Activated CD8-positive, alpha-beta memory T cell treated with anti-CD3 and anti-CD28 coated beads, Interleukin-2, amount 50 U/mL, for 24 hours (primary cell): ENCODE results near the gene JAG2.
"Not testable (repeated sequence)": the region's sequence is repeated elsewhere in the genome, so short reads cannot be mapped to it uniquely, and the experiment has no call there.

Experiments used
- DNase-seq: peaks from one replicate; pipeline ENCODE4 v3.0.0-alpha.2; 2020; ENCODE audit errors: extremely low read depth

The JAG2 gene

DNA sequence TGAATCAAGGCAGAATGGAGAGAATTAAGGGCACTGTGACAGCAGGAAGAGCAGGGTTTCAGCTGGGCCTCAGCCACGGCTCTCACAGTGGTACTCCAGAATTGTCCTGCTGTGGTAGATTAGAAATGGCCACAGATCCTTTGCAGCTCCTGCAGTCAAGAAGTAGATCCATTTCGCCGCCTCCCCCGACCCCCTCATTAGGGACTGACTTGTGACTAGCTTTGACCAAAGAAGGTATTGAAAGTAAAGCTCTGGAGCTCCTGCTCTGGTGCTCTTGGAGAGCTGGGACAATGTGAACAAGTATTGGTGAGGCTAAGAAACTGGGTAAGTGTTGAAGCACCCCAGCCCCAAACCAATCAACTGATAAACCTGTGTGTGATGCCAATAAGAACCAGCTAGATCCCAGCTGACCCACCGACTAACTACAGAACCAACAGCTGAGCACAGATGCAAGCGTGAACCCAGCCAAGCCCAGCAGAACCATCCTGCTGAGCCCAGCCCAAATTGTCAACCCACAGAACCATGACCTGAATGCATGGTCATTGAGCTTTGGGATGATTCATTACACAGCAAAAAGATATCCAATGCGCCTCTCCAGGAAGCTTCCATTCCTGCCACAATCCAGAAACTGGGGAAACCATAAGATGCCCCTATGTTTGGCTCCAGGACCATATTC is 50.7 kb downstream of the JAG2 start:
- DNase-seq, result no peak

DNA sequence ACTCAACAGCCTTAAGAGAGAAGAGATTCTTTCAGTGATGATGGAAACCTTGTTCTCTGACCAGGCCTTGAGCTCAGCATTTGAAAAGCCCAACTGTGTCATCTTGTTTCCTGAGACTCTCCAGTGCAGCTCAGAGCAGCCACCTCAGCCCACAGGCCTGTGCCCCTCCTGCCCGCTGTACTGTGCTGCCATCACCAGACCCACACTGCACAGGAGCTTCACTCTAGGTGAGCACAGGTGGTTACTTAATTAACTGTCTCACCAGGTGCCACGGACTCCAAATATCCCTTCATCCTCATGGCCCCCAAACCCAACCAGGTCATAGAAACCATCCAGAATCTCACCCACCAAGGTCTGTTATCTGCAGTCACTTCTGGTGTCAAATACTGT is 51.3 kb downstream of the JAG2 start:
- DNase-seq, result no peak

DNA sequence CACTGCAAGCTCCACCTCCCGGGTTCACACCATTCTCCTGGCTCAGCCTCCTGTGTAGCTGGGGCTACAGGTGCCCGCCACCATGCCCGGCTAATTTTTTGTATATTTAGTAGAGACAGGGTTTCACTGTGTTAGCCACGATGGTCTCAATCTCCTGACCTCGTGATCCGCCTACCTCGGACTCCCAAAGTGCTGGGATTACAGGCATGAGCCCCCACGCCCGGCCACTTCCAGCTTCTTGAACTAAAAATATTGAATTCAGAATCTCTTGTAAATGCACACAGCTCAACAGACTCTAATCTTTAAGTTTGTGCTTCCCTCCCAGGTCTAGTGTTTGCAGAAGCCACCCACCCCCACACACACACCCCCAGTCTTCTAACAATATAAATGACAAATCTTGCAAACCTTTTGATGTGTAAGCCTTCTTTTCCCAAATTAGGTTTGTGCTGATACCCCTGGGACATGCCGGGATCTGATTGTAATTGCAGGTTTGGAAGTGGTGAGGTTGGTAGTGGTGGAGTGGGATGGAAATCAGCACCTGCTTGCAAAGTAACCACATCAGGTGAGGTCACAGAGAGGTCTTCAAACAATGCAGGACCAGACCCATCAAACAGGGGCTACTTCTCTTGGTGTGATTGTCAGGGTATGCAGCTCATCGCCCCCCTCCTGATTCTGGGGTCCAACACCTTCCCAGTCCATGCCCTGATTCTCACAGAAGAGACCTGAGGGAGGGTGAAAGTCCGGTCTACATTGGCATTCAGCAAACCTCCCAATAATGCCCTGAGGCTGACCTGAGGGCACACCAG is 51.9 kb downstream of the JAG2 start:
- no peak for DNase-seq

DNA sequence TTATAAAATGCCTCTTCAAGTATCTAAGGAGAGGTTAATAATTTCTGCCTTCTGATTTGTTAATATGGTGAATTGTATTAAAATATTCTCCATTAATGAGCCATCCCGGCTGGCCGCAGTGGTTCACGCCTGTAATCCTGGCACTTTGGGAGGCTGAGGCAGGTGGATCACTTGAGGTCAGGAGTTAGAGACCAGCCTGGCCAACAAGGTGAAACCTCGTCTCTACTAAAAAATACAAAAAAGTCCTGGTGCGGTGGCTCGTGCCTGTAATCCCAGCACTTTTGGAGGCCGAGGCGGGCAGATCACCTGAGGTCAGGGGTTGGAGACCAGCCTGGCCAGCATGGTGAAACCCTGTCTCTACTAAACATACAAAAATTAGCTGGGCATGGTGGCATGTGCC is 59.3 kb downstream of the JAG2 start:
- not testable (repeated sequence) for DNase-seq

DNA sequence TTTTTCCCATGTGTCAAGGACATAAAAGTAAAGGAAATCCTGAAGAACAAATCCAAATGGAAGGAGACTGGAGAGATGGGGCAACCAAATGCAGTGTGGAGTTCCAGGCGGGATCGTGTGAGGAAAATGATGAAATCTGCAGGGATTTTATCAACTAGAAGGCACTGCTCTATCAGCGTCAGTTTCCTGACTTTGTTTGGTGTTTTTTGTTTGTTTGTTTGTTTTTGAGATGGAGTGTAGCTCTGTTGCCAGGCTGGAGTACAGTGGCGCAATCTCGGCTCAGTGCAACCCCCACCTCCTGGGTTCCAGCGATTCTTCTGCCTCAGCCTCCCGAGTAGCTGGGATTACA is 60.1 kb downstream of the JAG2 start:
- DNase-seq, result no peak

DNA sequence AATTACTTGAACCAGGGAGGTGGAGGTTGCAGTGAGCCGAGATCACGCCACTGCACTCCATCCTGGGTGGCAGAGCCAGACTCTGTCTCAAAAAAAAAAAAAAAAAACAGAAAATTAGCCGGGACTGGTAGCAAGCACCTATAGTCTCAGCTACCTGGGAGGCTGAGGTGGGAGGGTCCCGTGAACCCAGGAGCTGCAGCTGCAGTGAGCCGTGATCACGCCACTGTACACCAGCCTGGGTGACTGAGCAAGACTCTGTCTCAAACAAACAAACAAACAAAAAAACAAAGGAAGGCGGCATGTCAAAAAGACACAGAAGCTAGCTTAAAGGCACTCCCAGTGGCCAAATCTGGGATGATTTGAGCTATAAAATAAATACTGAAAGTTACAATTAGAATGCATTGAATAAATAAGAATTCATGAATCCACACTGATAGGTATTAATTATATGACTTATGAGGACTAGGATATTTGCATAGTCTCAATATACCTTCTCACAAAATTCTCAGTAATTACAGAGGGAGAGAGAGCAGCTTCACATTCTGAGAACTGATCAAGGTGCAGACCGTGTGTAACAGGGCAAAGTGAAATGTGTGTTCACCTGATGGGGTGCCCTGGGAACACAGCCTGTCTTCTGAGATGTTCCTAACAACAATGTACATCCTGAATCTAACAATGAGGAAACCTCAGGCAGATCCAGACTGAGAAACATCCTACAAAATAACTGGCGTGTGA is 60.6 kb downstream of the JAG2 start:
- DNase-seq, result no peak

DNA sequence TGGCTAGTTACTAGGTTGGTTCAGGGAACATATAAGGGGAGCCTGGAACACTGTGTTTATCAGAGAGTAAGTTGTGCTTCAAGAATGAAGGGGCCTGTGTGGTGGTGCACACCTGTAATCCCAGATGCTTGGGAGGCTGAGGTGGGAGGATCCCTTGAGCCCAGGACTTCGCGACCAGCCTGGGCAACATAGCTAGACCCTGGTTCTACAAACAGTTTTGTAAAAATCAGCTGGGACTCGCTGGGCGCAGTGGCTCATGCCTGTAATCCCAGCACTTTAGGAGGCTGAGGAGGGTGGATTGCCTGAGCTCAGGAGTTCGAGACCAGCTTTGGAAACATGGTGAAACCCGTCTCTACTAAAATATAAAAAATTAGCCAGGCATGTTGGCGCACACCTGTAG is 61.2 kb downstream of the JAG2 start:
- no peak for DNase-seq

DNA sequence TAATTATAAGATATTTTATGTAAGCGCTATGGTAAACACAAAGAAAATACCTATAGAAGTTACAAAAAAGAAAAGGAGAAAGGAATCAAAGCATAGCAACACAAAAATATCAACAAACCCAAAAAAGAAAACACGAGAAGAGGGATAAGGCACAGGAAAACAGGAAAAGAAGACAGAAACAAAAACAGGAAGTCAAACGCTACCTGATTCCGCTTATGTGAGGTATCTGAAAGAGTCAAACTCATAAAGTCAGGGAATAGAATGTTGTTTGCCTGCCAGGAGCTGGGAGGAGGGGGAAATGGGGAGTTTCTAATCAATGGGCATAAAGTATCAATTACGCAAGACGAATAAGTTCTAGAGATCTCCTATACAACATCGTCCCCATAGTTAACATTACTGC is 63.4 kb downstream of the JAG2 start:
- no peak for DNase-seq

DNA sequence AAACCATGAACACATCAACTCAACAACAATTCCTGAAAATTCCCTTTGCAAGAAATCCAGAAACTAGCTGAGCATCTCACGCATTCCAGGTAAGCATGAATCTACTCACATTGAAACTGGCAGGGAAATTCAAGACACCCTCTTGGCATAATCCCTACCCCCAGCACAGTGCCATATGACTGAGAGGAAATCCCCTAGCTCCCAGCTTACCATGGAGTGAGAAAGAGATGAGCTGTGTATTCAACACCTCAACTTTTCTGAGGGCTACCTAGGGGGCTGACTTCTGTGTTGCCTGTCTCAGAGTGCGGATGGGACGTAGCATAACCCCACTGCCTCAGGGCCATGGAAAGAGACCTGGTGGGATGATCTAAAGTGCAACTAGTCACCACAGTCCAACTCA is 65.7 kb downstream of the JAG2 start:
- no peak for DNase-seq

DNA sequence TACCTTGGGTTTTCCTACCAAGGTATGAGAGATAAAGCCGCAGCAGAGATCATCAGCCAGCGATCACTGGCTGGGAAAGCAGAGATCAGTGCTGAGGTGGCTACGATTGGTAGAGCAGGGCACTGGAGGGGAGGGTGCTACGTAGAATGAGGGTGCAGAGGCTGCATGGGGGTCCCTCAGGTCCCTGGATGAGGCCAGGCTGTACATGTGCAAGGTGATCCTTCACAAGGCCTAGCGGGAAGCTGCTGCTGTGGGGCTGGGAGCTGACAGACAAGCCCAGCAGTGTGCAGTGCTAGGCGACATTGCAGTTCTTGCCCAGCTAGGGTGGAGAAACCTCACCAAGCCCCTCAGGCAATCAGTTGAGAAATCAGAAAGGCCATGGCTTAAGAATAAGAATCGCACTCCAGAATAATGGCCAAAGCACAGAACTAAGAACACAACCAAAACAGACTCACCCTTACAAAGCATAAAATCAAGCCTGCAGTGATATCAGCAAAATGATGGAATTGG is 66.2 kb downstream of the JAG2 start:
- DNase-seq, result no peak

DNA sequence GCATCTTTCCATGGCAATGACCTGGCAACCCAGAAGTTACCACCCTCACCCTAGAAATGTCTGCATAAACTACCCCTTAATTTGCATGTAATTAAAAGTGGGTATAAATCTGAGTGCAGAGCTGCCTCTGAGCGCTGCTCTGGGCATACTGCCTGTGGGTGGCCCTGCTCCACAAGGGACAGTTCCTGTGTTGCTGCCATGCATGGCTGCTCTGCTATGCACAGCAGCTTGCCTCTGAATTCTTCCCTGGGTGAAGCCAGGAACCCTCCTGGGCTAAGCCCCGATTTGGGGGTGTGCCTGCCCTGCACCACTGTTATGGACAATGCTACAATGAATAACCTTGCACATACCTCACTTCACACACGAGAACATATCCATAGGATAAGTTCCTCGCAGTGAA is 67.7 kb downstream of the JAG2 start:
- no peak for DNase-seq

DNA sequence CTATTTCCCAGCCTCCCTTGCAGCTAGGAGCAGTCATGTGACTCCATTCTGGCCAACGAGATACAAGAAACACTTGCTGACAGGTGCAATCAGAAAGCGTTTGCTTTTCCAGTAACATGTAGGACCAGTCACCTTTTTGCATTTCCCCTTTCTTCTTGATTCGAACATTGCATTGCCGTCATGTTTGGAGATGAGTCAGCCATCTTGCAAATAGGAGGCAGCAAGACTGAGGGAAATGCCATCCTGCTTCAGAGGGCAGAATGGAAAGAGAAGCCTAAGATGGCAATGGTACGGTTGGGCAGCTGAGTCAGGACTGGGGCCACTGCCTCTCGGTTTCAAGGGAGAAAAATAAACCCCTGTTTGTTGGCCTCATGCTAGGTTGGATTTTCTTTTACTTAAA is 68.8 kb downstream of the JAG2 start:
- DNase-seq, result no peak

DNA sequence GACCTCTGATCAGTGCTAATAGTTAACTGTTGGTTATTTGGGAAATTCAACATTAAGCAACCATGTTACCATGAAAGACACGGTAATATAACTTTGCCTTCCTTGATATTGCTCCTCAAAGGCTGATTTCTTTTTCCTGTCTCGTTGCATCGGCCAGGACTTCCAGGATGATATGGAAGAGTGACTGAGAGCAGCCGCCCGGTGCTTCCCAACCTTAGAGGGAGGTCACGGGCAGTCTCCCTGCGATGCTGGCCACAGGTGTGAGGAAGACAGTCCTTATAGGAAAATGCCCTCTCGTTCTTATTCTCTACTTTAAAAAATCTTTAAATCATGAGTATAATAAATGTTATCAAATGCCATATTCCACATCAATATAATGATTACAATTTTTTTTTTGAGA is 70.3 kb downstream of the JAG2 start:
- DNase-seq, result no peak

DNA sequence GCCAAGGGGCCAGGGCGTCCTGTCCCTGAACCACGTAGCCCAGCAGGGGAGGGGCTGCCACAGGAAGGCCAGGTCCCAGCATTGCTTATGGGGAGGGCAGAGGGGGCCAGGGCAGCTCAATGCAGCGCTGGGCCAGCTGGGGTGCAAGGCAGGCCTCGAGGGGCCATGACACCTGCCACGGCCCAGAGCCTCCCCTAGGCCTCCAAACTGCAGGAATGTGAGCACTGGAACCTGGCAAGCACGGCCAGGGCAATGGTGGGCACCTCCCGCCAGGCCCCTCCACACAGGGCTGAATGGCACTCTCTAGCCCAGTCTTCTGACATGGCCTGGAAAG is 70.8 kb downstream of the JAG2 start:
- no peak for DNase-seq

DNA sequence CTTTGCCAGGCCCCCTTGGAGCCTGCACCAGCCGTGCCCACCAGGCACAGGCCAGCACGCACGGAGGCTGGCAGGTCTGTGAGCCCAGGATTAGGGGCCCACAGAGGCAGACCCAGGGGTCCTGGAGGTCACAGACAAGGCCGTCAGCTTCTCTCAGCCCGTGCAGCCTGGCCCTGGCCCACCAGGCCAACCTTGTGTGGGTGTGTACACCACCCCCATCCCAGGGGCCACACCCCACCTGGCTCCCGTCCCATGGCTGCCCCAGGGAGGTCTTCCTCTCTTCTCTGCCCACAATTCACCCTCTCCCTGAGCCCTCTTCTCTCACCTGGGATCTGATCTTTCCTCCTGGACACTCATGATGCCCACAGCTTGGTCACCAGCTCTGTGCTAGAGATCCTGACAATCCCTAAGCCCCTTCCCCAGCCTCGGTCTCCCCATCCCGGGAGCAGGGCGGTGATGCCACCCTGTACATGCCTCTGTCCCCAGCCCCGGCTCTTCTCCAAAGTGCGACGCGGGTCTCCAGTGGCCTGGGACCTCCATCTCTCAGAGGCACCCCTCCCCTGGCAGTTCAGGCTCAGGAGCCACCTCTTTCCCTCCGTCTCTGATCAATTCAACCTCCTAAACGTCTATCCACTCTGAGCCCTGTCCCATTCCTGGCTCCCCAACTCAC is 72.2 kb downstream of the JAG2 start:
- no peak for DNase-seq

DNA sequence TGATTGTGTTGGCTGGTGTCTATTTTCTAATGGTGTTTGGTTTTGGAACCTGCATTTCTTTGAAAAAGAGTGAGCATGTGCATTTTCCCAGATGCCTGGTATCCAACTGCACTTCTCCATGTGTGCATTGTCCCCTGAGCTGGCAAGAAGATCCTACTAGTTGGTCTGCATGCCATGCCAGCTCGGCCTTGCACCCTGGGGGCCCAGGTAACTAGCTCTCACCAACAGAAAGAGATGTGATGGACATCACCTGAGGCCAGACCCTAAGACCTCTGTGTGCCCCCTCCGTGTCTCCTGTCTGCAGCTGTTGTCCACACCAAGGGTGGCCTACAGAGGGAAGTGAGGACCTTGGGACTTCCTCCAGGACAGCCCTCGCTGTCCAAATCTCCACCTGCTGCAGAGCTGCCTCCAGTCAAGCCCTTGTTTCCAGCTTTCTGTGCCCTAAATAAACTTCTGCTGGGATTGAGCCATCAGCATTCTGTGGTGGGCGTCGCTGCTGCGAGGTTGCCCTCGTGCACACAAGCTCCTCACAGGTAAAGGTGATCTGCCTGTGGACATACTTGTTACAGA is 73.3 kb downstream of the JAG2 start:
- DNase-seq, result no peak

DNA sequence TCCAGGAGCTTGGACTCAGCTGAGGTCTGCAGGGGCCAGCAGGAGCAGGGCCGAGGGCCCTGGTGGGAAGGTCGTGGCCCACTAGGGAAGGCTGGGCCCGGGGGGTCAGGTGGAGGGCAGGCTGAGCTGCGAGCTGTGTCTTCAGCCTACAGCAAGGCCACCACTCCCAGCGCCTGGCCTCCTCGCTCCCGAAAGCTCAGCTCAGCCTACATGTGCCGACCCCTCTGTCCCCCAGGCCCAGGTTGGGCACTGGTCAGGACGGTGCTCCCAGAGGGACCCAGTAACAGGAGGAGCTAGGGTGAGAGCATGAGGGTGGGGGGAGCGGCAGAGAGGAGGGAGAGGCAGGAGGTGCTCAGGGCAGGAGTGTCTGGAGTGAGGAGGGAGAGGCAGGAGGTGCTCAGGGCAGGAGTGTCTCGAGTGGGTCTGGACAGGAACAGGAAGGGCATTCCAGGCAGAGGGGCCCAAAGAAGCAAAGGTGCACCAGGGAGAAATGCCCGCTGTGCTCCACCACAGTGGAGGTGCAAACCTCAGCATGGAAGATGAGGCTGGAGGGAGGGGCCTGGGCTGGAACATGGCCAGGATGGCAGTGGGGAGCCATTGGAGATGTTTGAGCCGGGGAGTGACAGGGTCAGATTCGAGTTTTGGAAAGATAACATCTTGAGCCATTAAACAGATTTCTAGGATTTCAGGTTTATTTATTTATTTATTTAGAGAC is 74.2 kb downstream of the JAG2 start:
- no peak for DNase-seq

DNA sequence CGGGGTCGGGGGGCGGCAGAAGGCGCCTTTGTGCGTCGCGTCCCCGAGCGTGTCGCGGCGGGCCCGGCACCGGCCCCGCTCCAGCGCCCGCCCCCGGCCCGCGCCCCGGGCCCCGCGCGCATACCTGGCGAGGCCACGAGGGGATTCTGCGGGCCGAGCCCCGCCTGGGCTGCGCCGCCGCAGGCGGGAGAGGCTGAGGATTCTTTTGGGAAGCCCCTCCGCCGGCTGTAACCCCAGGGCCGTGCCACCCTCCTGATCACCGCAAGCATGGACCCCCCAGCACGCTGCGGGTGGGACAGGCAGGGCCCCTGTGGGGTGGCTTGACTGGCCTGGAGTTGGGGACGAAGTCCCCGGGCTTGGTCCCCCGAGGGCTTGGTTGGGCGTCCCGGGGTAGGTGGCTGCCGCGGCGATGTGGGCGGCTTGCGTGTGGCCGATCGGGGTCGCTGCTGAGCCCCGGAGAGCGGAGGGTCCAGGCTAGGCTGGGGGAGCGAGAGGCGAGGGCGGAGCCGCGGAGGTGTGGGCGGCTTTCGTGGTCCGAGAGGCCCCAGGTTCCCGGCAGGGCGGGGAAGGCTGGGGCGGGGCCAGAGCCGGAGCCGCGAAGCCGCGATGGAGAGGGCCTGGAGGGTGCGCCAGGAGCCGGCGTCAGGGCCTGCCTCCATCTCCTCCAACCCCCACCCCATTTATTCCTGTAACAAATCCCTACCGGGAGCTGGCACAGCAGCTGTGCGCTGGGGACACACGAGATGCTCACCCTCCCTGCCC is 75.0 kb downstream of the JAG2 start:
- peak; percentile 47 for DNase-seq

DNA sequence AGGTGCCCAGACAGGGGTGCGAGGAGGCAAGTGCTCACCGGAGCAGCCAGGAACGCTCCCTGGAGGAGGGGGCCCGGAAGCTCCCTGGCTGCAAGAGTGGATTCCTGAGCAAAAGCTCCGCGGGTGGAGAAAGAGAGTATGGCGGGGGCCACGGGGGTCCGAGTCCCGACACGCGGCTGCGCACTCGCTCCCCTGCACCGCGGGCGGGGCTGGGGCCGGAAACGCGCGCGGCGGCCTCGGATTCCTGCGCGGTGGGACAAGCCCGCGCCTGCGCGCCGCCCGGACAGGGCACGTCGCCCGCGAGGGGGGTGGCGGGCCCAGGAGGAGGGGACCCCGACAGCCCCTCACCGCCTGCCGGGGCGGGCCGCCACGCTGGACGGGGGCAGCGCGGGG is 75.5 kb downstream of the JAG2 start:
- DNase-seq, result no peak

DNA sequence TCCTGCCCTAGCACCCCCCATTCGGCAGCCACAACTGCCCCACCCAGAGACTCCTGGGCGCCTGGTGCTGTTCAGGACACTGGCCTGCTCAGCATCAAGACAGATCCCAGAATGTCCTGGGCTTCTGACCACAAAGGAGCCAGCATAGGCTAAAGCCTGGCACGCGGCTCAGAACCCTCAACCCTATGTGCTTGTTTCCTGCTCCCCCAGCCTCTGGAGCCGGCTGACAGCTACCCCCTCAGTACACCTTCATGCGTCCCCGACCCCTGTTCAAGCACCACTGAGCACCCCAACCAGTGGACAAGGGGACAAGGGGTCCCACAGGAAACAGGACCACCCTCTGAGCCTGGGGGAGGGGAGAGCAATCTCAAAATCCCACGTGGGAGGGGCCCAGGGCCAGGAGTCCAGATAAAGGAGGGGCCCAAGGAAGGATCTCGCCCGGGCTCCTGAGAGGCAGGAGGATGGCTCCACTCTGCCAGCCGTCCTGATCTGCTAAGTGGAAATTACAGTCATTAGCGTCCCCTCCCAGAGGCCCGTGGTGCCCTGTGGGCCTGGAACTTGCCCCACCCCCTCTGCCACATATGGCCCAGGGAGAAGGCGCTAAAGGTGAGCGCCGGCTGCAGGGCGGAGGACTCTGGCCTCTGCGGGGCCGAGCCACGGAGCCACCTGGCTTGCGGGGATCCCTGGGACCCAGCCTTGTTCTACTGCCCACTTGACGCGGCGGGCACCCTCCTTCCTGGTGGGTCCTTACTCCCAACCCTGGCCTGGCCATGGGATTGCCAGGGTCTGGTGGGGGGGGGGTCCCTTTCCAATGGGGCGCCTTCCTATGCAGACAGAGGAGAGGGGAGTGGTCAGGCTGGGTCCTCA is 76.2 kb downstream of the JAG2 start:
- no peak for DNase-seq
